ENCODE results near the gene TAF5L. TPM values are rescaled to one million over a fixed set of nuclear protein-coding genes. Genes with fewer than 3 reads are reported as not detected.

TAF5L gene
- total and polyA plus RNA-seq, 2 of the 8 experiments (the other 6 are each of a cell fraction or from before 2014, with no cell fraction given): 17.7 to 23.3 TPM

DNA sequence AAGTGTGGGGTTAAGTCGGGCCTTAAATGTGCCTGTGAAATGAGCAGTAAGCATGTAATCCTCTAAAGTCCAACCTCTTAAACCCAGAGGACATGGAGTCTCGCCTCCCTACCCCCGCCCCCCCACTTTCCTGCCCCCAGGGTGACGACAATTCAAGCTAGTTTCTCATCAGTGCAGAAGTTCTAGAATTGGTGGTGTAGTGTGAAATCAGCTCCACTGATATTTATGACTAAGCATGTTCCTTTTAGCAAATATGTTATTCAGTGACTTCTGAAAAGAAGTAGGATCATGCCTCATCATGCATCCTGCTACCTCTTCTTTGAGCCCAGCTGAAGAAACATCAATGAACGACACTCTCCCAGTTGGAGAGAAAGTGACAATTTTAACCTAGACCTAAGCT, 64.8 kb downstream of the TAF5L start:
- Histone ChIP-seq H3K4me2 (ENCODE audit: insufficient read depth in 1 of 2, low read depth in 2 of 2, low read length in 2 of 2) (no peak overlapping the region), H3K79me2 (ENCODE audit: control insufficient read depth in 1 of 2, insufficient read depth in 2 of 2, low read length in 2 of 2) (peaks cover 0 to 11% of the 10 kb centered on the region in 2 experiments; a peak in 2 of 4 replicates), H2AFZ (ENCODE audit: low read length) (no peak overlapping the region), H4K5ac (ENCODE audit: insufficient read length, low read depth, low read length) (no peak overlapping the region), H3K56ac (replicated peaks; ENCODE audit: insufficient read length, low read depth, low read length) (no peak overlapping the region), H3K27me3 (replicated peaks in 1 of 4; ENCODE audit: control insufficient read depth in 3 of 4, extremely low read depth in 1 of 4, insufficient read depth in 3 of 4, low read length in 3 of 4) (no peaks in the 10 kb centered on the region; a peak in 1 of 7 replicates), H3K9me3 (ENCODE audit: insufficient read depth in 2 of 2, low read depth in 1 of 2, low read length in 1 of 2) (no peaks in the 10 kb centered on the region), H3K18ac (ENCODE audit: extremely low read depth, low read length) (no peak overlapping the region), H2BK5ac (ENCODE audit: low read depth, low read length) (no peak overlapping the region), H3K79me1 (ENCODE audit: low read depth, low read length) (no peaks in the 10 kb centered on the region), H4K8ac (ENCODE audit: extremely low read depth, insufficient read depth, low read length) (no peak overlapping the region; the same call in 1 of the 2 replicates), H2BK120ac (replicated peaks; ENCODE audit: low read depth, low read length) (no peak overlapping the region), H3K4ac (replicated peaks; ENCODE audit: insufficient read length, low read depth, low read length) (no peak overlapping the region), H4K20me1 (replicated peaks in 1 of 2; ENCODE audit: control insufficient read depth in 1 of 2, insufficient read depth in 2 of 2, low read length in 2 of 2) (peaks cover 3 to 4% of the 10 kb centered on the region in 2 experiments), H3K4me1 (replicated peaks in 1 of 4; ENCODE audit: control insufficient read depth in 3 of 4, insufficient read depth in 4 of 4, low read length in 3 of 4) (peaks cover 0 to 10% (median 2%) of the 10 kb centered on the region in 4 experiments; a peak in 4 of 7 replicates), H3K9ac (replicated peaks in 1 of 4; ENCODE audit: extremely low read depth in 1 of 4, low read depth in 3 of 4, low read length in 3 of 4) (no peak overlapping the region), H3K4me3 (ENCODE audit: extremely low read depth in 1 of 4, insufficient read depth in 2 of 4, low read depth in 3 of 4, low read length in 4 of 4) (no peak overlapping the region), H2BK15ac (ENCODE audit: low read length) (no peak overlapping the region), H4K91ac (replicated peaks; ENCODE audit: insufficient read length, low read length) (no peak overlapping the region), H2BK12ac (ENCODE audit: low read depth, low read length) (no peak overlapping the region), H3K36me3 (ENCODE audit: control insufficient read depth in 2 of 4, insufficient read depth in 4 of 4, low read length in 3 of 4) (no peaks in the 10 kb centered on the region), H2AK5ac (ENCODE audit: low read depth, low read length) (no peak overlapping the region), H3K14ac (ENCODE audit: insufficient read length) (no peak overlapping the region), H3K23ac (ENCODE audit: insufficient read length) (no peak overlapping the region), H3K23me2 (ENCODE audit: low read depth, low read length) (no peaks in the 10 kb centered on the region; the same call in 1 of the 2 replicates), H3K27ac (ENCODE audit: low read depth, low read length) (no peak overlapping the region), H2BK20ac (ENCODE audit: low read length) (no peak overlapping the region)
- WGBS, 2 experiments (ENCODE audit: extremely low coverage in 1 of 2, insufficient coverage in 1 of 2, insufficient read length in 1 of 2, insufficient replicate concordance in 2 of 2, low coverage in 1 of 2, low lambda C conversion rate in 2 of 2, missing lambda C conversion rate in 1 of 2): 81% methylated on average over 5 of the region's 5 CpGs; no CpG with 5 or more reads in 1 of the 2 experiments
- FAIRE-seq: no peak
- CTCF ChIA-PET (ENCODE audit: partially characterized antibody): interaction anchor here (0.5 to 0.6 kb wide), 2 partner anchors 124 to 749 kb away, joined by 3 to 4 read pairs; no protein-coding TSS in a partner anchor
- no peak for DNase-seq (ENCODE audit: low read depth in 1 of 2, low spot score in 2 of 2)
- POLR2A ChIA-PET (ENCODE audit: partially characterized antibody): interaction anchor here (0.7 kb wide), 1 partner anchor 222 kb away, joined by 4 read pairs; no protein-coding TSS in a partner anchor
- TF ChIP-seq JUND (IDR thresholded peaks at IDR 0.05; ENCODE audit: low read length): no peak
- TF ChIP-seq PHF8 (conservative IDR thresholded peaks at IDR 0.05; ENCODE audit: low read depth, low read length): no peak
